HepG2 (cell line): Measurements from ENCODE around the gene DNAAF3.

Experiments
- BHLHE40 ChIP-seq: IDR thresholded peaks from 2 replicates; pipeline ENCODE4 v1.6.1; 2011; ENCODE audit warnings: low read length, improper control_type of control experiment
- CTCF ChIP-seq: sonication (generic); formaldehyde crosslinking; IDR thresholded peaks from 2 replicates; pipeline ENCODE4 v1.5.0; 2020; ENCODE audit warnings: mild to moderate bottlenecking, missing genetic modification reagents, moderate library complexity
- MYC ChIP-seq: sonication (generic); formaldehyde crosslinking; IDR thresholded peaks from 2 replicates; pipeline ENCODE4 v1.9.0; 2021; ENCODE audit warnings: missing genetic modification reagents, borderline replicate concordance
- RAD21 ChIP-seq: fragments of 450-650 bp; formaldehyde crosslinking; IDR thresholded peaks from 2 replicates; pipeline ENCODE4 v1.5.0; 2020; ENCODE audit warnings: mild to moderate bottlenecking
- ZNF737 ChIP-seq: sonication (generic); formaldehyde crosslinking; IDR thresholded peaks from 2 replicates; pipeline ENCODE4 v1.5.0; 2020; ENCODE audit warnings: missing genetic modification reagents, mild to moderate bottlenecking, borderline replicate concordance

GRCh38 chr19:55145232-55145631 lies 21.2 kb downstream of the DNAAF3 start:
- TF ChIP-seq RAD21 (no peak), BHLHE40 (no peak), MYC (CRISPR knock-in tag) (no peak), CTCF (no peak), ZNF737 (CRISPR knock-in tag) (no peak)
